CMK (cell line): ENCODE data around the gene ING2.
"Not testable (repeated sequence)": the region's sequence is repeated elsewhere in the genome, so short reads cannot be mapped to it uniquely, and the experiment has no call there.

Experiments used
- DNase-seq: peaks from one replicate; pipeline ENCODE4 v3.0.0-alpha.2; 2010; ENCODE audit warnings: low read depth

Gene ING2, protein sequence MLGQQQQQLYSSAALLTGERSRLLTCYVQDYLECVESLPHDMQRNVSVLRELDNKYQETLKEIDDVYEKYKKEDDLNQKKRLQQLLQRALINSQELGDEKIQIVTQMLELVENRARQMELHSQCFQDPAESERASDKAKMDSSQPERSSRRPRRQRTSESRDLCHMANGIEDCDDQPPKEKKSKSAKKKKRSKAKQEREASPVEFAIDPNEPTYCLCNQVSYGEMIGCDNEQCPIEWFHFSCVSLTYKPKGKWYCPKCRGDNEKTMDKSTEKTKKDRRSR

GRCh38 chr4:183504930-183505610 lies at the start of gene ING2:
ING2 (plus strand) TSS chr4:183505058; CDS start chr4:183505196, 138 bp downstream.
- no peak for DNase-seq

DNA sequence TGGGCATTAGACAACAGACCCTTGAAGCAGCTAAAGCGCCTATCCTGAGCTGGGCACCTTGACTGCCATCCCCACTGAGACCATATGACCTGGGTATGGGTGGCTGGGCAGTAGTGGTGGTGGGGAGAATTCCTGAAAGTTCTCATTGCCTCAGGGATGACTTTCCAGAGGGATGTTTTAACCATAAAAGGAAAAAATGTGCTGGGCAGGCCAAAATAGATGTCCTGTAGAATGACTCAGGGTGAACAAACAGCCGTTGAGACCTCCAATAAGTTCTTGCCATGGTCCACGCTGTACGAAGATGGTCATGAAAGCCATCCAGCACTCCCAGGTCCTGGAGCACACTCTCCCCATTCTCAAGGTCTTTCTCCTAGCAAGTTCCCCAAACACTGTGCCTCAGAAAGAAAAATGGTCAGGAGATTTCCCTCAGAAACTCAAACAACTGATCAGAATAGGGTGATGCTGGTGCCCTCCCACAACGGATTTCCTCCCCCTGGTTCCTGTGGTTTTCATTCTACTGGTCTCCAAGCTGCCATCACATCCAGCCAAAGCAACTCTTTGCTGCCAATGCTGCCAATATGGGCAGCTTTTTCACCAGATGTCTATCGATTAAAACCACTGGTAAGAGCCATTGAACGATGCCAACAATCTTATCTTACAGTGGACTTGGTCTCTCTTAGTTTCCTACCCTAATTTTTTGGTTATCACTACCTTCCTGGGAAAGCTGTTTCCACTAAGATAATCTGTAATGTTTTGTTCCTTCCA lies 49.2 kb upstream of the ING2 start:
- DNase-seq: peak; percentile 79

GRCh38 chr4:183458005-183458404 lies 46.9 kb upstream of the ING2 start:
- DNase-seq: no peak

DNA sequence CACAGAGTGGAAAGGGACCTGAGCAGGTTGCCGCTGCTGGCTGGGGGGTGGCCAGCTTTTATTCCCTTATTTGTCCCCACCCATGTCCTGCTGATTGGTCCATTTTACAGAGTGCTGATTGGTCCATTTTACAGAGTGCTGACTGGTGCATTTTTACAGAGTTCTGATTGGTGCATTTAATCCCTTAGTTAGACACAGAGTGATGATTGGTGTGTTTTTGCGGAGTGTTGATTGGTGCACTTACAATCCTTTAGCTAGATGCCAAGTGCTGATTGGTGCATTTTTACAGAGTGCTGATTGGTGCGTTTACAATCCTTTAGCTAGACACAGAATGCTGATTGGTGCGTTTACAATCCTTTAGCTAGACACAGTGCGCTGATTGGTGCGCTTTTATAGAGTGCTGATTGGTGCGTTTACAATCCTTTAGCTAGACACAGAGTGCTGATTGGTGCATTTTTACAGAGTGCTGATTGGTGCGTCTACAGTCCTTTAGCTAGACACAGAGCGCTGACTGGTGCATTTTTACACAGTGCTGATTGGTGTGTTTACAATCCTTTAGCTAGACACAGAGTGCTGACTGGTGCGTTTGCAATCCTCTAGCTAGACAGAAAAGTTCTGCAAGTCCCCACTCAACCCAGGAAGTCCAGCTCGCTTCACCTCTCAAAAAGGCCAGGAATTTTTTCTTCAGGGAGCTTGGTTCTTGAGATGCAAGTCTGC lies 40.8 kb upstream of the ING2 start:
- DNase-seq: not testable (repeated sequence)

DNA sequence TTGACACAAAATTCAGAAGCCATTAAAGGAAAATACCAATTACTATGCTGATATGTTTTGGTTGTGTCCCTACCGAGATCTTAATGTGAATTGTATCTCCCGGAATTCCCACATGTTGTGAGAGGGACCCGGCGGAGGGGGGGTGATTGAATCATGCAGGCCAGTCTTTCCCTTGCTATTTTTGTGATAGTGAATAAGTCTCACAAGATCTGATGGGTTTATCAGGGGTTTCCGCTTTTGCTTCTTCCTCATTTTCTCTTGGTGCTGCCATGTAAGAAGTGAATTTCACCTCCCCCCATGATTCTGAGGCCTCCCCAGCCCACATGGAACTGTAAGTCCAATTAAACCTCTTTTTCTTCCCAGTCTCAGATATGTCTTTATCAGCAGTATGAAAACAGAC lies 39.0 kb upstream of the ING2 start:
- peak; percentile 17 for DNase-seq

- no peak for DNase-seq
These were observed 37.6 kb upstream of the ING2 start for GRCh38 chr4:183467246-183467645.

DNA sequence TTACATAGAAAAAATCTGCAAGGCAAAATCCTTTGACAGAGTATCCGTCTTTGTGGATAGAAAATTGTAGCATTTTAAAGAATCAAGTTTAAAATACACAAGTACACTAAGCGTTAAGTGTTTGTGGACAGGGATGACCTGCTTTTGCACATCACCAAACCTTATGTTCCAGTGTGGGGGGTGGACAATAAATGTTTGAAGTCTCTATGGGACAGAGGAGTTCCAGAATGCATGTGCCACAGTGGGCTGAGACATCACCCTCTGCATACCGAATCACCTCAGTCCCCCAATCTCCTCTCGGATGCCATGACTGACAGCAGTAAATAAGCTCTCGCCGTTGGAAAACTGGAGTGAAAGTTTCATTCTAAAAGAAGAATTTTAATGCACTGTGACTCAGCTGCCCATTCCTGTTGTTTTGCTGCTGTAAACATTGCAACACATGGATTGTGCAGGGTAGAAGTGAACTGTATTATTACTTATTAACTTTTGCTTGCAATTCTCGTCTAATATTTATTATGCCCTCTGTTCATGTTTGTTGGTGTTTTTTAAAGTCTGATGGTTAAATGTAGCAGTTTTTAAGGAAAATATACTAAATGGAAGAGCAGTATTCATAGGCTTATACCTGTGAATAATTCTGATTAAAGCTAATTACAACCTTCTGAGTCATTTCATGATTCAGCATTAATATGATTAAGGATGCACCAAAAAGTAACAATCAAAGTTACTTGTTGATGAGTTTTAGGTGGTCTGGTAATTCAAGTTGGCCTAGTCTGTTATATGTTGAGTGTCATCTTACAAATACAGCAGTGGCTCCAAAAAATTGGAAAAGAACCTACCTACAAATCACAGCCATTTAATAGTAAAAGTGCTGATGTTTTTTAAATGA lies 36.4 kb upstream of the ING2 start:
- no peak for DNase-seq

DNA sequence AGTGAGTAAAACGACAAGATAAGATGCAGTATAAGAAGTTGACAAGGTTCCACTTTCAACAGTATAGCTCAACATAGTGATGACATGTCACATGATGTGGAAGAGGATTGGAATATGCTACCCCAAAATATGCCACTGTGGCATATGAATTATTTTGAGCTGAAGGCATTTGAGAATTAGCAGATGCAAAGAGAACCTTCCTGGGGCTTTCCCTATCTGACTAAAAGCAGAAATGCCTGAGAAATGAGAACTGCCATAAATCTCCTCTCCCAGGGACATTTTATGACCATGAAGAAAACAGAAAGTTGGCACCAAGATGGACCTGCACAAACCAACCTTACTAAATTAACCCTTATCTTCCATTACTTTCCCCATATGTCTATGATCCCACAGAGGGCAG lies 35.6 kb upstream of the ING2 start:
- DNase-seq: no peak

- DNase-seq: no peak
These were observed 34.9 kb upstream of the ING2 start for GRCh38 chr4:183469936-183470335.

- DNase-seq: no peak
These were observed 34.0 kb upstream of the ING2 start for GRCh38 chr4:183470821-183471220.

DNA sequence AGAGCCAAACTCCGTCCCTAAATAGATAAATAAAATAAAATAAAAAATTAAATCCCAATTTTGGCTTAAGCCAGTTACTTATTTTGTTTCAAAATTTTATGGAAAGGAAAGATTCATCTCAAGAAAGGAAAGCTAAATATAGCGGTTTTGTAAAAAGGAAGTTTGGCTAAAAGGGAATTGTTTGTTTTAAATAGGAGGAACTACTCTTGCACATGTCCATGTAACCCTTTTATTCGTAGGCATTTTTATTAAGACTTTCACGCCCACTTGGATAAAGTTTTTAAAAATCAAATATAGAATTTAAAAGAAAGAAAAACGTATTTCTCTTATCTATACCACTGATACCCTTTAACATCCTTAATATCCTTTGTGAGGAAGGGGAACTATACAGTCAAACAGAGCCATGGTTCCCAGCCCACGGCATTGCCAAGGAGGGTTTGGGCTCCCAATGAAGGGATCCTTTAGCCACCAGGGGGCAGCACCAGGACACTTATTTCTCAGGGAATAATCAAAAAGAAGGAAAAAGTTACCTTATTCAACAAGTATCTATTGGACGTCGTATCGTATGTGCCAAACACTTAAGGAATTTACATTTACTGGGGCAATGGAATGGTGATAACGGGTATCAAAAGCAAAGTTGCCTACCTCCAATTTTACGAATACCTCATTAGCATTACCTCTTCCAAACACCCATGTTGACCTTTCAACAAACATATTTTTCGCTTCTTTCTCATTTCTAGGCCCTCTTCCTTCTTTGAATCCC lies 32.7 kb upstream of the ING2 start:
- peak; percentile 34 for DNase-seq

- DNase-seq: no peak
These were observed 26.7 kb upstream of the ING2 start for GRCh38 chr4:183478123-183478522.

DNA sequence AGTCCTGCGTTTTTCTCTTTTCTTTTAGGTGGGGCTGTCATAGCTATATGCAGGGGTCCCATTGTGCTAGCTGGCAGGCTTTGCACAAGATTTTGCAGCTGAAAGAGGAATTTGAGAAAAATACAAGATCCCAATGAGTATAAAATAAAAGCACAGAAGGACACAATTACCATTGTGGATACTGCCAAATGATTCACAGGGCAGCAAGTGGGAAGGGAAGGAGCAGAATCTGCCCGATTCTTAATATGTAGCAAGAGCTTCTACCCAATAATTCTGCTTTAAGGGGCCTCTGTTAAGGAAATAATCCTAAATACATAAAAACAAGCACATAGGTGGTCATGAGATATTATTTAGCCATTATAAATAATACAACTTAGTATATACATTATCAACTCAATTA lies 25.9 kb upstream of the ING2 start:
- no peak for DNase-seq

DNA sequence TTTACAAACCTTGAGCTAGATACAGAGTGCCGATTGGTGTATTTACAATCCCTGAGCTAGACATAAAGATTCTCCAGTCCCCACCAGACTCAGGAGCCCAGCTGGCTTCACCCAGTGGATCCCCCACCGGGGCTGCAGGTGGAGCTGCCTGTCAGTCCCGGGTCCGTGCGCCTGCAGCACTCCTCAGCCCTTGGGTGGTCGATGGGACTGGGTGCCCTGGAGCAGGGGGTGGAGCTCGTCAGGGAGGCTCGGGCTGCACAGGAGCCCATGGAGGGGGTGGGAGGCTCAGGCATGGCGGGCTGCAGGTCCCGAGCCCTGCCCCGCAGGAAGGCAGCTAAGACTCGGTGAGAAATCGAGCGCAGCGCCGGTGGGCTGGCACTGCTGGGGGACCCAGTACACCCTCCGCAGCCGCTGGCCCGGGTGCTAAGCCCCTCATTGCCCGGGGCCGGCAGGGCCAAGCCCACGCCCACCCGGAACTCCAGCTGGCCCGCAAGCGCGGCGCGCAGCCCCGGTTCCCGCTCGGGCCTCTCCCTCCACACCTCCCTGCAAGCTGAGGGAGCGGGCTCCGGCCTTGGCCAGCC lies 22.3 kb upstream of the ING2 start:
- DNase-seq: not testable (repeated sequence)

GRCh38 chr4:183483997-183484396 lies 20.9 kb upstream of the ING2 start:
- DNase-seq: no peak

GRCh38 chr4:183485411-183486160 lies 19.3 kb upstream of the ING2 start:
- no peak for DNase-seq

DNA sequence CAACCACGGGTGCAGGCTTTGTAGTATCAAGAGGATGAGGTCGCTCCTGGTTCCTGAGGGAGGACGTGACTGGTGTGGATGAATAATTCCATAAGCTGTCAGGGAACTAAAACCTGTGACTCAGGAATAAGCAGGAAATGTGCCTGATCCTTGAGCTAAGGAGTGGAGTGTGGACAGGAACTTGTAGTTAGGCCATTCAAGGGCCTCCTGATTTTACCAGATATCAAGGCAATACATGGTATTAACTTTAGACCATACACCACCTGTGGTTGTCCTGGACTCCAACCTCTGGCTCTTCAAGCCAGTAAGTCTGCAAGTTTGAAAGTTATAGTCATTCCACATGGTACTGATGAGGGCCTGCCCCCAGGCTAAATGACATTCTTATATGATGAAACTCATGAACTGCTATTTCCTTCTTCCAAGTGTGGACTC lies 12.1 kb upstream of the ING2 start:
- DNase-seq: no peak

DNA sequence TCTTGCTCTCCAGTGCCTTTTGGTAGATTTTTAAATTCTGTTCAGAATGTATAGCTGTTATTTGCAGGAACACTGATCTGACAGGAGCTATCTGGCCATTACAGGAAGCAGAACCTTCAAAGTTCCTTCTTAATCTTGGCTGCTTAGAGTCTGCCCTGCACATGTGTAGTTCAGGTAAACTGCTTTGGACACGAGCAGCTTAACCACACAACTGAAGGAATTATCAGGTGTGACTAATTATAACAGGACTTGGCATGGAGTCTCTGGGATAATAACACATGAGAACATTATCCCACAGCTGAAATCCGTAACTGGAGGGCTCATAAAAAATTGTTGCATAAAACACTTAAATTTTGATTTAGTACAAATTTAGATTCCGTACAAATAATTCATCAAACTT lies 11.6 kb upstream of the ING2 start:
- no peak for DNase-seq

DNA sequence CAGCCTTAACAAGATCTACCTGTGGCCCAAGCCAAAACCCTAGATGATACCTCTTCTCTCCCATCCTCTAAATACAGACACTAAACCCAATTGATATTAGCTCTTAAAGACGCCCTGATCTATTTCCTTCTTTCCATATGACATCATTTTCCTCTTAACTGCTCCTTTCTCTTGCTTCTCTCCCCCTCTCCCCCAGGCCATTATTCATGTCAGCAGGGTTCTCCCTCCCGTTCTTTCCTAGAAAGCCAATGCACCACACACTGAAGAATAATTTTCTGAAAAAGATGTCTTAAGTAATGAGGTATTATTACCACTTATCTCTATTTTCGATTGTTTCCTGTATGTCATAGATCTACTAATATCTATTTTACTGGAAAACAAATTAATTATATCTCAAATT lies 9.7 kb upstream of the ING2 start:
- DNase-seq: no peak
